HepG2 (cell line): ENCODE data around the gene SLC28A3. TPM values are rescaled to one million over a fixed set of nuclear protein-coding genes. Genes with fewer than 3 reads are reported as not detected.

ENCODE experiments used
- ATAC-seq: fragments of 200-7000 bp; cut with Tn5 transposase; 3 replicates; pipeline ENCODE4 v1.9.1; 2020; ENCODE audit warnings: mild to moderate bottlenecking, moderate library complexity
- BruUV-seq: library from RNA; stranded (reverse); fragments of 400-500 nt; replicated peaks from 2 replicates; lab custom pipeline; 2021; lab: Mats Ljungman, UMichigan
- CTCF ChIA-PET: fragments of 300-600 bp; formaldehyde crosslinking; extraction: SDS; loops from one replicate; lab custom pipeline; 2021; ENCODE audit warnings: low total read pairs, inconsistent platforms, low intra/inter-chr PET ratio; lab: Yijun Ruan, JAX
- POLR2A ChIA-PET: fragments of 350-600 bp; sonication (Branson Sonifier 250); formaldehyde crosslinking; loops from one replicate; lab custom pipeline; 2020; ENCODE audit warnings: antibody characterized with exemption, inconsistent platforms; lab: Yijun Ruan, JAX
- DNase-seq: peaks from one replicate; pipeline ENCODE4 v3.0.0-alpha.2; 2015; ENCODE audit warnings: low spot score
- FAIRE-seq: peaks from 3 replicates; lab custom pipeline; 2011; peaks lifted over from hg19 to GRCh38; lab: Jason Lieb, UNC
- H2AFZ ChIP-seq: one replicate; pipeline ENCODE4 v1.6.1; 2011; ENCODE audit warnings: low read length, inconsistent platforms
- H3K27ac ChIP-seq: fragments of 300-600 bp; 3 replicates; pipeline ENCODE4 v1.8.0; 2011; ENCODE audit warnings: mixed run types, mild to moderate bottlenecking, mixed read lengths, low read length, inconsistent platforms; ENCODE audit not compliant: insufficient read depth; ENCODE audit errors: extremely low read length
- H3K27me3 ChIP-seq, 2 experiments: fragments of 200-600 bp in 1 of 2; 2 replicates in 1 of 2; 3 replicates in 1 of 2; pipeline versions ENCODE4 v1.6.0 to v1.8.0; 2011; ENCODE audit warnings: low read length in 2 of 2, mild to moderate bottlenecking in 2 of 2, moderate library complexity in 2 of 2, inconsistent platforms in 1 of 2; ENCODE audit not compliant: insufficient read depth in 2 of 2, control insufficient read depth in 1 of 2
- H3K36me3 ChIP-seq, 2 experiments: fragments of 200-600 bp in 1 of 2; replicated peaks in 1 of 2; 2 replicates in 1 of 2; 3 replicates in 1 of 2; pipeline versions ENCODE4 v1.5.1 to v1.8.0; 2011; ENCODE audit warnings: low read length in 2 of 2, inconsistent platforms in 1 of 2; ENCODE audit not compliant: insufficient read depth in 2 of 2, control insufficient read depth in 1 of 2
- H3K4me1 ChIP-seq: 2 replicates; pipeline ENCODE4 v1.5.1; 2012; ENCODE audit warnings: low read length, inconsistent platforms; ENCODE audit not compliant: insufficient read depth
- H3K4me2 ChIP-seq: 2 replicates; pipeline ENCODE4 v1.6.0; 2011; ENCODE audit warnings: low read depth, low read length, inconsistent platforms
- H3K4me3 ChIP-seq, 3 experiments: fragments of 200-600 bp in 1 of 3; sonication (generic), shearing (Covaris generic) in 1 of 3; replicated peaks in 1 of 3; 2 replicates each; pipeline ENCODE4 v1.5.1; 2011 to 2016; ENCODE audit warnings: low read length in 3 of 3, inconsistent platforms in 2 of 3, low read depth in 2 of 3, mild to moderate bottlenecking in 2 of 3, control low read depth in 1 of 3, mixed read lengths in 1 of 3; ENCODE audit not compliant: insufficient read depth in 1 of 3
- H3K79me2 ChIP-seq: one replicate; pipeline ENCODE4 v1.6.1; 2011; ENCODE audit warnings: low read length, inconsistent platforms; ENCODE audit not compliant: insufficient read depth
- H3K9ac ChIP-seq: 2 replicates; pipeline ENCODE4 v1.6.0; 2011; ENCODE audit warnings: mild to moderate bottlenecking, low read depth, low read length, inconsistent platforms; ENCODE audit not compliant: insufficient read depth
- H3K9me3 ChIP-seq: 2 replicates; pipeline ENCODE4 v1.5.1; 2012; ENCODE audit warnings: mild to moderate bottlenecking, low read length
- H4K20me1 ChIP-seq: 2 replicates; pipeline ENCODE4 v1.6.0; 2011; ENCODE audit warnings: inconsistent platforms, mild to moderate bottlenecking, low read length, moderate library complexity; ENCODE audit not compliant: insufficient read depth
- RBM22 ChIP-seq: fragments of 200-400 bp; formaldehyde crosslinking; optimal IDR thresholded peaks from 2 replicates; pipeline ENCODE3; 2017; ENCODE audit warnings: mild to moderate bottlenecking, low read length, moderate library complexity
- SRSF4 ChIP-seq: fragments of 200-400 bp; formaldehyde crosslinking; IDR thresholded peaks from one replicate; pipeline ENCODE4 v1.6.1; 2018; ENCODE audit warnings: mild to moderate bottlenecking, low read depth, low read length, moderate library complexity; ENCODE audit not compliant: poor library complexity, severe bottlenecking
- TERF1 ChIP-seq: sonication (generic); formaldehyde crosslinking; IDR thresholded peaks from 2 replicates; pipeline ENCODE4 v1.8.0; 2022; ENCODE audit warnings: mild to moderate bottlenecking, missing genetic modification reagents, moderate library complexity
- ZNF670 ChIP-seq: sonication (generic); formaldehyde crosslinking; IDR thresholded peaks from 2 replicates; pipeline ENCODE4 v1.8.0; 2022; ENCODE audit warnings: mild to moderate bottlenecking, missing genetic modification reagents, borderline replicate concordance
- WGBS: methylation state at CpG from one replicate; pipeline ENCODE4 v1.1.6; 2017; ENCODE audit warnings: low lambda C conversion rate; 5-methylcytosine and 5-hydroxymethylcytosine counted together
- in situ Hi-C: cut with HindIII; loops from 2 replicates; pipeline ENCODE4 v1.10.0; 2017; ENCODE audit warnings: low pct_unique_long_range_greater_than_20kb; ENCODE audit not compliant: extremely low pct_ligation_motif_present
- intact Hi-C: fragments of 100-400 bp; cut with micrococcal nuclease; formaldehyde crosslinking; loops from one replicate; pipeline ENCODE4 v1.10.0; 2022; ENCODE audit not compliant: unreplicated experiment
- polyA plus RNA-seq, 8 experiments: library from polyadenylated mRNA; depleted of rRNA in 3 of 8; stranded (reverse) in 7 of 8; unstranded in 1 of 8; fragments of >200 nt; fragmentation: Illumina TruSeq in 4 of 8; extraction: Trizol in 4 of 8; gene quantifications; 2 replicates each; pipeline versions ENCODE4 v1.2.1 to v1.2.3, GENCODE V29; 2011 to 2016; ENCODE audit warnings: low read depth in 4 of 8, missing spikeins in 1 of 8, mixed read lengths in 1 of 8; ENCODE audit not compliant: insufficient read depth in 1 of 8
- total RNA-seq, 5 experiments: library from RNA; depleted of rRNA; stranded (reverse); fragments of >200 nt; fragmentation: Illumina TruSeq; extraction: Trizol; gene quantifications; 2 replicates each; pipeline ENCODE4 v1.2.3, GENCODE V29; 2016; ENCODE audit warnings: low read depth in 1 of 5
- TF ChIP-seq, protein P1 (sequence below): sonication (generic); formaldehyde crosslinking; IDR thresholded peaks from 2 replicates; pipeline ENCODE4 v1.5.0; 2020; ENCODE audit warnings: mild to moderate bottlenecking, missing genetic modification reagents

Gene SLC28A3
- total and polyA plus RNA-seq, 2 of the 13 experiments (the other 11 are each of a cell fraction or from before 2014, with no cell fraction given), result not detected

GRCh38 chr9:84301851-84302250 lies 38.7 kb downstream of the SLC28A3 start (continued):
- no peak for TF ChIP-seq ZNF670 (CRISPR knock-in tag)
- no peak for TF ChIP-seq SRSF4
- TF ChIP-seq, protein P1, sequence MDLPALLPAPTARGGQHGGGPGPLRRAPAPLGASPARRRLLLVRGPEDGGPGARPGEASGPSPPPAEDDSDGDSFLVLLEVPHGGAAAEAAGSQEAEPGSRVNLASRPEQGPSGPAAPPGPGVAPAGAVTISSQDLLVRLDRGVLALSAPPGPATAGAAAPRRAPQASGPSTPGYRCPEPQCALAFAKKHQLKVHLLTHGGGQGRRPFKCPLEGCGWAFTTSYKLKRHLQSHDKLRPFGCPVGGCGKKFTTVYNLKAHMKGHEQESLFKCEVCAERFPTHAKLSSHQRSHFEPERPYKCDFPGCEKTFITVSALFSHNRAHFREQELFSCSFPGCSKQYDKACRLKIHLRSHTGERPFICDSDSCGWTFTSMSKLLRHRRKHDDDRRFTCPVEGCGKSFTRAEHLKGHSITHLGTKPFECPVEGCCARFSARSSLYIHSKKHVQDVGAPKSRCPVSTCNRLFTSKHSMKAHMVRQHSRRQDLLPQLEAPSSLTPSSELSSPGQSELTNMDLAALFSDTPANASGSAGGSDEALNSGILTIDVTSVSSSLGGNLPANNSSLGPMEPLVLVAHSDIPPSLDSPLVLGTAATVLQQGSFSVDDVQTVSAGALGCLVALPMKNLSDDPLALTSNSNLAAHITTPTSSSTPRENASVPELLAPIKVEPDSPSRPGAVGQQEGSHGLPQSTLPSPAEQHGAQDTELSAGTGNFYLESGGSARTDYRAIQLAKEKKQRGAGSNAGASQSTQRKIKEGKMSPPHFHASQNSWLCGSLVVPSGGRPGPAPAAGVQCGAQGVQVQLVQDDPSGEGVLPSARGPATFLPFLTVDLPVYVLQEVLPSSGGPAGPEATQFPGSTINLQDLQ, result no peak

GRCh38 chr9:84300271-84300670 lies 40.3 kb downstream of the SLC28A3 start:
- POLR2A ChIA-PET, result no interaction called here
- no peak overlapping the region for H3K9ac ChIP-seq
- ATAC-seq (no peak), FAIRE-seq (no peak), DNase-seq (no peak)
- BruUV-seq, result no TSS peak
- H3K27me3 ChIP-seq, result peaks cover 0 to 18% of the 10 kb centered on the region in 2 experiments; a peak in 3 of 5 replicates
- no peak overlapping the region for H3K4me2 ChIP-seq
- H3K79me2 ChIP-seq, result no peaks in the 10 kb centered on the region
- WGBS, result 0% methylated on average over 4 of the region's 5 CpGs
- in situ Hi-C loops (no loop called here), intact Hi-C loops (no loop called here)
- no peaks in the 10 kb centered on the region for H3K4me1 ChIP-seq
- no peaks in the 10 kb centered on the region for H3K36me3 ChIP-seq
- no peak overlapping the region for H2AFZ ChIP-seq
- H3K27ac ChIP-seq, result no peak overlapping the region
- no peak overlapping the region for H3K4me3 ChIP-seq
- TF ChIP-seq RBM22 (no peak), TERF1 (CRISPR knock-in tag) (no peak)
- no peaks in the 10 kb centered on the region for H3K9me3 ChIP-seq
- CTCF ChIA-PET, result no interaction called here
- no peaks in the 10 kb centered on the region for H4K20me1 ChIP-seq
